CD4-positive, alpha-beta T cell treated with Interleukin-4 for 1 hour (primary cell): Measurements from ENCODE around the gene CDH13.

Source experiments
- DNase-seq, 2 donors: peaks; one replicate each; pipeline ENCODE4 v3.0.0-alpha.2; 2020 to 2022

CDH13 gene

GRCh38 chr16:83653785-83654184, 1027.0 kb downstream of the CDH13 start:
- no peak for DNase-seq

GRCh38 chr16:83660282-83660681, 1033.5 kb downstream of the CDH13 start:
- DNase-seq, result no peak

GRCh38 chr16:83661656-83662055, 1034.9 kb downstream of the CDH13 start:
- DNase-seq, result no peak

- no peak for DNase-seq
Observed at GRCh38 chr16:83666449-83666848, 1039.7 kb downstream of the CDH13 start.

- no peak for DNase-seq
Observed at GRCh38 chr16:83669456-83669855, 1042.7 kb downstream of the CDH13 start.

GRCh38 chr16:83674931-83675535, 1048.3 kb downstream of the CDH13 start:
- no peak for DNase-seq

GRCh38 chr16:83676086-83676485, 1049.3 kb downstream of the CDH13 start:
- no peak for DNase-seq

- DNase-seq, result no peak
Observed at GRCh38 chr16:83680980-83681379, 1054.2 kb downstream of the CDH13 start.

- DNase-seq, result no peak
Observed at GRCh38 chr16:83681381-83681956, 1054.7 kb downstream of the CDH13 start.

GRCh38 chr16:83682116-83682867, 1055.5 kb downstream of the CDH13 start:
- no peak for DNase-seq

- DNase-seq, result no peak
Observed at GRCh38 chr16:83682868-83683235, 1056.1 kb downstream of the CDH13 start.

GRCh38 chr16:83685615-83686165, 1058.9 kb downstream of the CDH13 start:
- no peak for DNase-seq

GRCh38 chr16:83686726-83687125, 1060.0 kb downstream of the CDH13 start:
- no peak for DNase-seq

- DNase-seq, result no peak
Observed at GRCh38 chr16:83689385-83689831, 1062.6 kb downstream of the CDH13 start.

- no peak for DNase-seq
Observed at GRCh38 chr16:83692224-83692623, 1065.5 kb downstream of the CDH13 start.

- no peak for DNase-seq
Observed at GRCh38 chr16:83698964-83699363, 1072.2 kb downstream of the CDH13 start.

GRCh38 chr16:83699817-83700216, 1073.0 kb downstream of the CDH13 start:
- DNase-seq, result no peak

GRCh38 chr16:83700918-83701317, 1074.1 kb downstream of the CDH13 start:
- no peak for DNase-seq

- no peak for DNase-seq
Observed at GRCh38 chr16:83701494-83701893, 1074.7 kb downstream of the CDH13 start.

GRCh38 chr16:83704656-83705055, 1077.9 kb downstream of the CDH13 start:
- no peak for DNase-seq

GRCh38 chr16:83705856-83706255, 1079.1 kb downstream of the CDH13 start:
- no peak for DNase-seq

- no peak for DNase-seq
Observed at GRCh38 chr16:83706394-83706793, 1079.6 kb downstream of the CDH13 start.

- DNase-seq, result no peak
Observed at GRCh38 chr16:83711069-83711468, 1084.3 kb downstream of the CDH13 start.

GRCh38 chr16:83713597-83713996, 1086.8 kb downstream of the CDH13 start:
- no peak for DNase-seq
